Stomach (tissue), 4 donors: ENCODE measurements around the gene KTN1.

ENCODE experiments used
- POLR2A ChIP-seq, 4 donors: fragments of 450-650 bp; IDR thresholded peaks; one replicate each; pipeline ENCODE4 v1.6.1; 2016; ENCODE audit warnings: antibody characterized with exemption in 4 of 4, control low read depth in 2 of 4, mild to moderate bottlenecking in 1 of 4, moderate library complexity in 1 of 4
- POLR2AphosphoS5 ChIP-seq, 3 donors: sonication (generic); formaldehyde crosslinking; IDR thresholded peaks; one replicate each; pipeline ENCODE4 v1.6.1; 2016; ENCODE audit warnings: antibody characterized with exemption in 3 of 3
- TF ChIP-seq, protein P1 (sequence below), 7 experiments: fragments of 450-650 bp in 4 of 7; fragments of 200-600 bp in 3 of 7; sonication (generic) in 3 of 7; IDR thresholded peaks; one replicate each; pipeline ENCODE4 v1.5.1; 2016 to 2019; ENCODE audit warnings: antibody characterized with exemption in 7 of 7, control low read depth in 2 of 7, mild to moderate bottlenecking in 1 of 7

DNA sequence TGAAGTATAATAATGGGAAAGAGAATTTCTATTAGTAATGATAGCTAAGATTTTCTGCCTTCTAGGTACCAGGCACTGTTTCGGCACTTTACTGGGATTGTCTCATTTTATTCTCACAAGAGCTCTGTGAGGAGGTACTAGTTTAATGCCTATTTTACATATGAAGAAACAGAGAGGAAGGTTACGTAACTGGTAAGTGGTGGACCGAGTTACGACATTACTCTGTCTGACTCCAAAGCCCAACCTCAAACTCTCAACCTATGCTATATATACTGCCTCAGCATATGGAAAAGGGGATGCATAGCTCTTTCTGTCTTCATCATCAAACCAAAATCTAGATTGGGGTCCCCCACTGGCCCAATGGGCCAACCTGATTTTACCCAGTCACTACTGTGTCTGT, 133.5 kb downstream of the KTN1 start:
- TF ChIP-seq, protein P1, sequence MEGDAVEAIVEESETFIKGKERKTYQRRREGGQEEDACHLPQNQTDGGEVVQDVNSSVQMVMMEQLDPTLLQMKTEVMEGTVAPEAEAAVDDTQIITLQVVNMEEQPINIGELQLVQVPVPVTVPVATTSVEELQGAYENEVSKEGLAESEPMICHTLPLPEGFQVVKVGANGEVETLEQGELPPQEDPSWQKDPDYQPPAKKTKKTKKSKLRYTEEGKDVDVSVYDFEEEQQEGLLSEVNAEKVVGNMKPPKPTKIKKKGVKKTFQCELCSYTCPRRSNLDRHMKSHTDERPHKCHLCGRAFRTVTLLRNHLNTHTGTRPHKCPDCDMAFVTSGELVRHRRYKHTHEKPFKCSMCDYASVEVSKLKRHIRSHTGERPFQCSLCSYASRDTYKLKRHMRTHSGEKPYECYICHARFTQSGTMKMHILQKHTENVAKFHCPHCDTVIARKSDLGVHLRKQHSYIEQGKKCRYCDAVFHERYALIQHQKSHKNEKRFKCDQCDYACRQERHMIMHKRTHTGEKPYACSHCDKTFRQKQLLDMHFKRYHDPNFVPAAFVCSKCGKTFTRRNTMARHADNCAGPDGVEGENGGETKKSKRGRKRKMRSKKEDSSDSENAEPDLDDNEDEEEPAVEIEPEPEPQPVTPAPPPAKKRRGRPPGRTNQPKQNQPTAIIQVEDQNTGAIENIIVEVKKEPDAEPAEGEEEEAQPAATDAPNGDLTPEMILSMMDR (IDR thresholded peaks at IDR 0.05), result no peak
- TF ChIP-seq POLR2A (IDR thresholded peaks at IDR 0.05) (no peak), POLR2AphosphoS5 (IDR thresholded peaks at IDR 0.05) (no peak)
